Measurements from ENCODE around the gene CPAMD8.
"Not testable (repeated sequence)": the region's sequence is repeated elsewhere in the genome, so short reads cannot be mapped to it uniquely, and the experiment has no call there.

CPAMD8 gene

DNA sequence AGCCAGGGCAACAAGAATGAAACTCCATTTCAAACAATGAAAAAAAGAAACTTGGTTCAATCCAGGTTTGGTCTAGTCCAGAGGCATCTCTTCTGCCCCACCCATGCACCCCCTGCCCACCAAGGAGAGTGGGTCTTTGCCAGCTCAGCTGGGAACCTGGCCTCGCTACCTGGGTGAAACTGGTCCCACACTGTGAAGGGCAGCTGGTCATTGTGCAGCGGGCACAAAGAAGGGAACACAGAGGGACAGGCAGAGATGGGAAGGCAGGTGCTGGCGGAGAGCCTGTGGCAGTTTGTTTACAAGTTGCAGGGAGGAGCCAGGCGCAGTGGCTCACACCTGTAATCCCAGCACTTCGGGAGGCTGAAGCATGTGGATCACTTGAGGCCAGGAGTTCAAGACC, 50.2 kb downstream of the CPAMD8 start:
- TF ChIP-seq, protein P1, sequence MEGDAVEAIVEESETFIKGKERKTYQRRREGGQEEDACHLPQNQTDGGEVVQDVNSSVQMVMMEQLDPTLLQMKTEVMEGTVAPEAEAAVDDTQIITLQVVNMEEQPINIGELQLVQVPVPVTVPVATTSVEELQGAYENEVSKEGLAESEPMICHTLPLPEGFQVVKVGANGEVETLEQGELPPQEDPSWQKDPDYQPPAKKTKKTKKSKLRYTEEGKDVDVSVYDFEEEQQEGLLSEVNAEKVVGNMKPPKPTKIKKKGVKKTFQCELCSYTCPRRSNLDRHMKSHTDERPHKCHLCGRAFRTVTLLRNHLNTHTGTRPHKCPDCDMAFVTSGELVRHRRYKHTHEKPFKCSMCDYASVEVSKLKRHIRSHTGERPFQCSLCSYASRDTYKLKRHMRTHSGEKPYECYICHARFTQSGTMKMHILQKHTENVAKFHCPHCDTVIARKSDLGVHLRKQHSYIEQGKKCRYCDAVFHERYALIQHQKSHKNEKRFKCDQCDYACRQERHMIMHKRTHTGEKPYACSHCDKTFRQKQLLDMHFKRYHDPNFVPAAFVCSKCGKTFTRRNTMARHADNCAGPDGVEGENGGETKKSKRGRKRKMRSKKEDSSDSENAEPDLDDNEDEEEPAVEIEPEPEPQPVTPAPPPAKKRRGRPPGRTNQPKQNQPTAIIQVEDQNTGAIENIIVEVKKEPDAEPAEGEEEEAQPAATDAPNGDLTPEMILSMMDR (IDR thresholded peaks at IDR 0.05; ENCODE audit: insufficient read depth, low read length, poor library complexity, severe bottlenecking): no peak
- DNase-seq (ENCODE audit: extremely low read depth, insufficient read length): no peak
- Histone ChIP-seq H3K36me3 (ENCODE audit: control insufficient read depth, insufficient read depth, low read length) (no peaks in the 10 kb centered on the region), H3K4me3 (replicated peaks; ENCODE audit: low read depth, low read length) (no peak overlapping the region), H3K27me3 (replicated peaks; ENCODE audit: control insufficient read depth, insufficient read depth, low read length) (no peaks in the 10 kb centered on the region)

DNA sequence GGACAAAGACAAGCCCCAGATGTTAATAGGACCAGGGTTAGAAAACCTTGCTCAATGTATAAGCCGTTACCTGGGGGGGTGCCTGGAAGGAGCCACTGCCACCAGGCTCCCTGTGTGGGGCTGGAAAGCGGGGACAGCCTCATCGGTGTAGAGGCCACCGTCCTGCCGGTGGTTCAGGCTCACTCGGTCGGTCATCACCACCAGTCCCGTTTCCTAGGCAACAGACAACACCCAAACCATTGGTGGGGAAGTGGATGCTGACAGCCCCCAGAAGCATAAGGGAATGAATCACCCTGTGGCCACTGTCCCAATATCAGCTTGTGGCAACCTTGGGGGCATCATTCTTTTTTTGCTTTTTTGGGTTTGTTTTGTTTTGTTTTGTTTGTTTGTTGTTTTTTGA, 55.8 kb downstream of the CPAMD8 start:
- Histone ChIP-seq H3K36me3 (ENCODE audit: control insufficient read depth, insufficient read depth, low read length) (no peaks in the 10 kb centered on the region), H3K4me3 (replicated peaks; ENCODE audit: low read depth, low read length) (no peak overlapping the region), H3K27me3 (replicated peaks; ENCODE audit: control insufficient read depth, insufficient read depth, low read length) (no peaks in the 10 kb centered on the region)
- DNase-seq (ENCODE audit: extremely low read depth, insufficient read length): no peak
- TF ChIP-seq, protein P1 (IDR thresholded peaks at IDR 0.05; ENCODE audit: insufficient read depth, low read length, poor library complexity, severe bottlenecking): no peak

DNA sequence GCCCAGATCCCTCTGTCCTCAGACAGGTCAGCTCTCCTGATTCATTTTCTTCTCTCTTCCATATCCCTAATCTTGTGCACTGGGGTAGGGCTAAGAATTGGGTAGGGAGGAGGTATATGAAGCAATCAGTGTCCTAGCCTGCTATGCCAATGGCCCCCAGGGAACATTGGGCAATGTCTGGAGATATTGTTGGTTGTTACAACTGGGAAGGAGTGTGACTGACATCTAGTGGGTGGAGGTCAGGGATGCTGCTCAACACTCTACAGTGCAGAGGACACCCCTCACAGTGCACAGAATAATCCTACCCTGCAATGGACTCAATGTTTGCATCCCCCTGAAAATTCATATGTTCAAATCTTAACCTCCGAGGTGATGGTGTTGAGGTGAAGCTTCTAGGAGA, 57.5 kb downstream of the CPAMD8 start:
- no peak for DNase-seq (ENCODE audit: extremely low read depth, insufficient read length)

DNA sequence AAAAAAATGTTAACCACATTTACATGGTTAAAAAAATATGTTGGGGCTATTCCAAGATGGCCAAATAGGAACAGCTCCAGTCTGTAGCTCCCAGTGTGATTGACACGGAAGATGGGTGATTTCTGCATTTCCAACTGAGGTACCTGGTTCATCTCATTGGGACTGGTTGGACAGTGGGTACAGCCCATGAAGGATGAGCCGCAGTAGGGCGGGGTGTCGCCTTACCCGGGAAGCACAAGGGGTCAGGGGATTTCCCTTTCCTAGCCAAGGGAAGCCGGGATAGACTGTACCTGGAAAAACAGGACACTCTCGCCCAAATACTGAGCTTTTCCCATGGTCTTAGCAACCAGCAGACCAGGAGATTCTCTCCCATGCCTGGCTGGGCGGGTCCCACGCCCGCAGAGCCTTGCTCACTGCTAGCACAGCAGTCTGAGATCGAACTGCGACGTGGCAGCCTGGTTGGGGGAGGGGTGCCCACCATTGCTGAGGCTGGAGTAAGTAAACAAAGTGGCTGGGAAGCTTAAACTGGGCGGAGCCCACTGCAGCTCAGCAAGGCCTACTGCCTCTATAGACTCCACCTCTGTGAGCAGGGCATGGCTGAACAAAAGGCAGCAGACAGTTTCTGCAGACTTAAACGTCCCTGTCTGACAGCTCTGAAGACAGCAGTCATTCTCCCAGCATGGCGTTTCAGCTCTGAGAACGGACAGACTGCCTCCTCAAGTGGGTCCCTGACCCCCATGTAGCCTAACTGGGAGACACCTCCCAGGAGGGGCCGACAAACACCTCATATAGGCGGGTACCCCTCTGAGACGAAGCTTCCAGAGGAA, 65.4 kb downstream of the CPAMD8 start:
- not testable (repeated sequence) for H3K36me3 ChIP-seq (ENCODE audit: control insufficient read depth, insufficient read depth, low read length); H3K4me3 ChIP-seq (replicated peaks; ENCODE audit: low read depth, low read length); DNase-seq (ENCODE audit: extremely low read depth, insufficient read length); H3K27me3 ChIP-seq (replicated peaks; ENCODE audit: control insufficient read depth, insufficient read depth, low read length)

More for the DNA sequence above, 57.5 kb downstream of the CPAMD8 start:
- H3K27me3 ChIP-seq (replicated peaks; ENCODE audit: control insufficient read depth, insufficient read depth, low read length): no peaks in the 10 kb centered on the region
- no peaks in the 10 kb centered on the region for H3K36me3 ChIP-seq (ENCODE audit: control insufficient read depth, insufficient read depth, low read length)
- TF ChIP-seq, protein P1 (IDR thresholded peaks at IDR 0.05; ENCODE audit: insufficient read depth, low read length, poor library complexity, severe bottlenecking): no peak
- no peak overlapping the region for H3K4me3 ChIP-seq (replicated peaks; ENCODE audit: low read depth, low read length)

DNA sequence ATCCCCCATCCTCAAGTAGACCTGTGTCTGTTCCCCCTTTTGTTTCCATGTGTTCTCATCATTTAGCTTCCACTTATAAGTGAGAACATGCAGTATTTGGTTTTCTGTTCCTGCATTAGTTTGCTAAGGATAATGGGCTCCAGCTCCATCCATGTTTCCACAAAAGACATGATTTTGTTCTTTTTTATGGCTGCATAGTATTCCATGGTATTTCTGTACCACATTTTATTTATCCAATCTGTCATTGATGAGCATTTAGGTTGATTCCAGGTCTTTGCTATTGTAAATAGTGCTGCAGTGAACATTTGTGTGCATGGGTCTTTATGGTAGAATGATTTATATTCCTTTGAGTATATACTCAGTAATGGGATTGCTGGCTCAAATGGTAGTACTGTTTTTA, 68.3 kb downstream of the CPAMD8 start:
- H3K27me3 ChIP-seq (replicated peaks; ENCODE audit: control insufficient read depth, insufficient read depth, low read length); DNase-seq (ENCODE audit: extremely low read depth, insufficient read length): not testable (repeated sequence)

DNA sequence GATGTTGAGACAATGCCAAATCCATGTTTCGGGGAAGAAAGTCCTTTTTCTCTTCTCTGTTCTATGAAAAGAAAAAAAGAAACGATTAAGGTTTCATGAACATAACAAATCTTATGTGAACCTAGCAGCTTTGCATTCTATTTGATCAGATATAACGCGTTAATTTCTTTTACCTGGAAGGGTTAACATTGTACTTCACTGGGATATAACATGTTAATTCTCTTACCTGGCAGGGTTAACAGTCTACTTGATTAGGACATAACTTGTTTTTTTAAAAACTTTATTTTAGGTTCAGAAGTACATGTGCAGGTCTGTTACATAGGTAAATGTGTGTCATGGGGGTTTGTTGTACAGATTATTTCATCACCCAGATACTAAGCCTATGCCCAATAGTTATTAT, 68.8 kb downstream of the CPAMD8 start:
- no peaks in the 10 kb centered on the region for H3K27me3 ChIP-seq (replicated peaks; ENCODE audit: control insufficient read depth, insufficient read depth, low read length)
- no peak overlapping the region for H3K4me3 ChIP-seq (replicated peaks; ENCODE audit: low read depth, low read length)
- no peaks in the 10 kb centered on the region for H3K36me3 ChIP-seq (ENCODE audit: control insufficient read depth, insufficient read depth, low read length)
- TF ChIP-seq, protein P1 (IDR thresholded peaks at IDR 0.05; ENCODE audit: insufficient read depth, low read length, poor library complexity, severe bottlenecking): no peak
- DNase-seq (ENCODE audit: extremely low read depth, insufficient read length): no peak

More for the DNA sequence above, 68.3 kb downstream of the CPAMD8 start:
- not testable (repeated sequence) for H3K36me3 ChIP-seq (ENCODE audit: control insufficient read depth, insufficient read depth, low read length); H3K4me3 ChIP-seq (replicated peaks; ENCODE audit: low read depth, low read length)

Measured in GM06990 (cell line).